Posterior vena cava (tissue), 2 donors: ENCODE data around the gene LIPM. TPM values are rescaled to one million over a fixed set of nuclear protein-coding genes. Genes with fewer than 3 reads are reported as not detected.

Experiments used
- DNase-seq: peaks from one replicate; pipeline ENCODE4 v3.0.0-alpha.2; 2020; ENCODE audit warnings: low spot score
- intact Hi-C, 2 donors: fragments of 100-400 bp; cut with DNase I; formaldehyde crosslinking; loops; one replicate each; pipeline versions ENCODE4 v1.14.1 to v1.14.2; 2022 to 2023
- long read RNA-seq, 2 donors: library from polyadenylated mRNA; unstranded; transcript quantifications; one replicate each; pipeline ENCODE4 v2.0.0, GENCODE V29; 2020 to 2021
- total RNA-seq, 2 donors: library from RNA; stranded (reverse); fragmentation: NEBNext Ultra II Directional; extraction: Animal tissue kit (Norgen Biotek cat#: 25700); gene quantifications; one replicate each; pipeline ENCODE4 v1.2.1, GENCODE V29; 2021
- donor health status: DM: yes; HTN: yes; CAD: no.
- donor health status: DM: yes; HTN: yes; CAD: no.

LIPM gene, protein sequence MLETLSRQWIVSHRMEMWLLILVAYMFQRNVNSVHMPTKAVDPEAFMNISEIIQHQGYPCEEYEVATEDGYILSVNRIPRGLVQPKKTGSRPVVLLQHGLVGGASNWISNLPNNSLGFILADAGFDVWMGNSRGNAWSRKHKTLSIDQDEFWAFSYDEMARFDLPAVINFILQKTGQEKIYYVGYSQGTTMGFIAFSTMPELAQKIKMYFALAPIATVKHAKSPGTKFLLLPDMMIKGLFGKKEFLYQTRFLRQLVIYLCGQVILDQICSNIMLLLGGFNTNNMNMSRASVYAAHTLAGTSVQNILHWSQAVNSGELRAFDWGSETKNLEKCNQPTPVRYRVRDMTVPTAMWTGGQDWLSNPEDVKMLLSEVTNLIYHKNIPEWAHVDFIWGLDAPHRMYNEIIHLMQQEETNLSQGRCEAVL
- not detected for total RNA-seq
- long read RNA-seq, donor 1 = 0 reads
- long read RNA-seq, donor 2 = 0 reads

DNA sequence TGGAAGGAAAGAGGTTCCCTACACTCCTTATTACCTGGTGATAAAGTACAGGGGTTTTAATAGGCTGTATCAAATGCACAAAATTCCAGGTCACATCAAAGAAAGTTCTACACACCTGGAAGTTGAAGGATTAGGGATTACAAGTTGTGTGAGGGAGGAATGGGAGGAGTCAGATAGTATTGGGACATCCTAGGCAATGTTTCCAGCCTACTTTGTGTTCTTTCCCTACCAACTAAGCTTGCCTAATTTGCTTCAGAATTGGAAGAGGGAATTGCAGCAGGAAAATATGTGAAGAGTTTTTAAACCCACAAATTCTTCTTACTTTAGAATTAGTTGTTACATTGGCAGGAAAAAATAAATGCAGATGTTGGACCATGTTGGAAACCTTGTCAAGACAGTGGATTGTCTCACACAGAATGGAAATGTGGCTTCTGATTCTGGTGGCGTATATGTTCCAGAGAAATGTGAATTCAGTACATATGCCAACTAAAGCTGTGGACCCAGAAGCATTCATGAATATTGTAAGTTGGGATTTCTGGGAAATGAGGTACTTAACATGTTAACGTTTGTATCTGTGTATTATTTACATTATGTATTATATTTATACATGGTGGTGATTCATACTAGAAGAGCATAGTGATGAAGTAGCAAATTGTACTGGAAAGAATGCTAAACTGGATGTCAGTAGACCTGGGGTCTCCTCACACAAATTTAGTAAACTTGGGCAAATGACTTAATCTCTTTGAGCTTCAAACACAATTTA, at the start of gene LIPM:
LIPM (plus strand) TSS at position 208 of the 763 bp plus-strand sequence; CDS start at position 375, 167 bp downstream.
- DNase-seq = no peak
- intact Hi-C loops = no loop called here

DNA sequence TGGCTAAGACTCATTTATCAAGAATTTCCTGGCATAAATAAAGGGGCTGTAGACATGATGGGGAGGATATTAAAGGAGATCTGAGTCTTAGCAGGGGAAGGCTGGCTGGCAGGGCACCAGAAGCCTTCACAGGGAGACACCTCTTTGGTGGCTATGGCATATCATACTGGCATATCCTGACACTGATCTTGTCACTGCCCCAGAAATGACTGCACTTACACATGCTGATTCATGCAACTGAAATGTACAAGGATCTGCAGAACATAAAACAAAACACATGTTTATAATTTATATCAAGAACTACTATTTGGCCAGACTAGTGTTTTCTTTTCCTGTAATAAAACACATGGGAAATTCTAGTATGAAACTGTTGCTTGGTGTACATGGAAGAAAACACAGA, 48.2 kb upstream of the LIPM start:
- intact Hi-C loops = no loop called here
- DNase-seq = no peak

DNA sequence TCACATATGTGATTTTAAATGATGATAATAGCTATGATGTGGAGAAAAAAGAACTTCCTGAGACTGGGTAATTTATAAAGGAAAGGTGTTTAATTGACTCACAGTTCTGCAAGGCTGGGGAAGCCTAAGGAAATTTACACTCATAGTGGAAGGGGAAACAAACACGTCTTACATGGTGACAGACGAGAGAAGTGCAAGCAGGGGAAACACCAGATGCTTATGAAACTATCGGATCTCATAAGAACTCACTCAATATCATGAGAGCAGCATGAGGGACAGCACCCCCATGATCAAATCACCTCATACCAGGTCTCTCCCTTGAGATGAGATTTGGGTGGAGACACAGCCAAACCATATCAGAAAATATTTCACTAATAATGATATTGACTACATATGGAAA, 46.8 kb upstream of the LIPM start:
- intact Hi-C loops = no loop called here
- no peak for DNase-seq

DNA sequence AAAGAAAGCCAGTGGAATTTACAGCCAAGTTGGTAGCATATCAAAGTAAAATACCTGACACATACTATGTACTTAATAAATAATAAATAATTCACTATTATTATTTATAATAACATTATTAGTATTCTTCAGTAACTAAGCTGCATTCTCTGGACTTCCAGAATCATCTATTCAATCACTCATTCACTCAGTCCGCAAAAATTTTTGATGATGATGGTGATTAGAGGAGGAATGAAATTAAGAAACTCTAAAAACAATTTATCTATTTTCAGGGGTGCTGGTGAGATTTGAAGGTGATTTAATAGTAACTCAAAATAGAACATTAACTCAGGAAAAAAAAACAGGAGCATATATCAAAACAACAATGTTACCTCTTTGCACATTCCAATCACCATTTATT, 45.9 kb upstream of the LIPM start:
- intact Hi-C loops = no loop called here
- DNase-seq = no peak

DNA sequence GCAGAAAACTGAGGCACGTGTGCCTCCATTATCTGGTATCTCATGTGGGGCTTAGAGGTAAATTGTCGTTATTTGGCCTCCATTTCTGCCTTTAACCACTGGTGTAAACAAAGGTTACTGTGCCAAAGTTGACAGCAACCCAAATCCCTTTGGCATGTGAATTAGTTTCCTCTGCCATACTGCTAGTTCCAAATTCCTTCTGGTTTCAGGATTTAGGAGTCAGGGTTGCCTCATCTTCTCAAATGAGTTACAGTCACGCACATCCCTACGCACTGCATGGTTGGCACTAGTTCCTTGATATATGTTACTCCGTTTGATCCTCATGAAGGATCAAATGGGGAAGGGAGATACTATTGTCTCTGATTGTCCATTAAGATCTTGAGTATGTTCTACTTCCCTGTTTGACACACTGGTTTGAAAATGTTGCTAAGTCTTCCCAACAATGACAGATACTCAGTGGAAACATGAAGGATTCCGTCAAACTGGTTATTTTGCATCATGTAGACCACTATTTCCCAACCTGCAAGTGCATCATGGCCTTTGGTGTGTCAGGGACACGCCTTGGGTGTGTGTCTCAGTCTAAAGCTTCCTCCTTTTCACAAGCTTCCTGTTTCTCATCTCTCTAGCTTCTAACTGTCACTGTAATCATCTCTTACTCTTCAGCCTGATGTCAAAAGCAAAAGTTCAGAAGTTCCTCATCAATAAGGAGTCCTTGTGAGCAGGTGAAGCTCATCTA, 43.0 kb upstream of the LIPM start, which contains the start of gene LIPN:
LIPN (plus strand) TSS at position 655 of the 736 bp plus-strand sequence. CDS start 1,386 bp downstream, outside the sequence.
- intact Hi-C loops = no loop called here
- DNase-seq = no peak

DNA sequence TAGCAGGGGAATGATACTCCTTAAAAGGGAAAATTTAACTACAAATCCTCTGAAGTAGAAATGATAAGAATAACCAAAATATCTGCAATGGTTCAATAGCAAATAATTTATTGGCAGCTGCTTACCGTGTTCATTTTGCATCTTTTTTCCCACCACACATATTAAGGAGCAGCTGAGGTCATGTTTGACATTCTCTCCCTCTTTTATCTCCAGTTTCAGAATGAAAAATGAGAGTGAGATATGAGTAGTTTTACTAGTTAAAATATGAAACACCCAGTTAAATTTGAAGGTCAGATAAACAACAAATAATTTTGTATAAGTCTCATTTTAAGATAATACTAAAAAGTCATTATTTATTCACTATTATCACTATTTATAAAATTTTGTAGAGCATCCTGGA, 39.6 kb upstream of the LIPM start:
- no peak for DNase-seq
- intact Hi-C loops = no loop called here

DNA sequence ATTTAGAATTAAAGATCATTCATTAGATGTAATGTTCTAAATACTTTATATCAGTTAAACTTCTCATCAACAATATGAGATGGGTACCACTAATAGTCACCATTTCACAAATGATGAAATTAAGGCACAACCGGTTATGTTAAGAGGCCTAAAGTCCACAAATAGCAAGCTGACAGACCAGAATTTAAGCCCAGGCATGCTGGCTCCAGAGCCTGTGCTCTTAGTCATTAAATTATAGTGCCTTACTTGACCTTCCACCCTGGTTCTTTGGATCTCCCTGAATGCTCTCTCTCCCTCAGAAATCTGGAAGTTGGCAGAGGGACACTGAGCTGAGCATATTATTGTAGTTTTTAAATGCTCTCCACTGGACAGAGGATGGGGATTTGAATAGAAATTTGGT, 39.1 kb upstream of the LIPM start:
- intact Hi-C loops = no loop called here
- no peak for DNase-seq

DNA sequence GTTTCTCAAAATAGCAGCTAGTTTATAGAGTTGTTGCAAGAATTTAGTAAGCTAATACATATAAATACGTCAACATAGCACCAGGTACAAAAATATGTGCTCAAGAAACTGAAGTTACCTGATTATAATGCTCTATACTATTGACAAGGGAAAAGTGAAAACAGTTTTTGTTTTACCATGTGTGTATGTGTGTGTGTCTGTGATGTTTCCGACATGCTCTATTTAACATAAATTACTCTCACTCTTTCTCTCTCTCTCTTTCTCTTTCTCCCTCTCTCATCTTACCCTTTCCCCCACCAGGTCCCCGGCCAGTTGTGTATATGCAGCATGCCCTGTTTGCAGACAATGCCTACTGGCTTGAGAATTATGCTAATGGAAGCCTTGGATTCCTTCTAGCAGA, 38.4 kb upstream of the LIPM start:
- no peak for DNase-seq
- intact Hi-C loops = no loop called here

DNA sequence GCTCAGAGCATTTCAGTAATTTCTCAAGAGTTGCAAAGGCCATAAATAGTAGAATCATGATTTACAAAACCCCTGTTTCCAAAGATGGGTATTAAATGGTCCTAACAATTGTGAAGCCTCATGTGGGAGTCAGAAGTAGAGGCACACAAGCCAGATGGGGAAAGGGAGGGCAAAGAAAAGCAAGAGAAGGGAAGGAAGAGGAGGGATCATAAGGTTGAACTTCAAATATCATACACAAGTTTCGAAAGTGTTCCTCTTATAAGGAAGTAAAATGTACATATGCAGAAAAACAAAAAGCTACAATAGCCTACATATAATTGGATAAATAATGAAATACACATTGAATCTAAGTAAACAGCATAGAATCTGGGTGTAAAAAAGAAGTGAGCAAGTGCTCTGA, 36.7 kb upstream of the LIPM start:
- intact Hi-C loops = no loop called here
- no peak for DNase-seq

DNA sequence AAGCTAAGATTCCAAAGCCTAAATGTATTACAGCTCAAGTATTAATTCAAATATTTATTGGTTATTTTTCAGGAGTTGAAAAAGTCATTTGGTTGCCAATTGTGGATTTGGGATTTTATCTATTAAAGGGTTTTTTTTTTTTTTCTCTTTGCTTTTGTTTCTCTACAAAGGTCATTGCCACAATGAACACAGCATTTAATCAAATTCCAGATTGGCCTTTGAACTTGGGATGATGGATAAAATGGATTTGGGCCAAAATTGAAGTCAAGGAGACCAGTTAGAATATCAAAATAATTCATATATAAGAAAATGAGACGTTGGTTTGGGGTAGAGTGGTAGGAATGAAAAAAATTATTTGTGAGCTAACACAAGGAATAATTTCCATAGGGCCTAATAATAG, 33.1 kb upstream of the LIPM start:
- no peak for DNase-seq
- intact Hi-C loops = no loop called here

DNA sequence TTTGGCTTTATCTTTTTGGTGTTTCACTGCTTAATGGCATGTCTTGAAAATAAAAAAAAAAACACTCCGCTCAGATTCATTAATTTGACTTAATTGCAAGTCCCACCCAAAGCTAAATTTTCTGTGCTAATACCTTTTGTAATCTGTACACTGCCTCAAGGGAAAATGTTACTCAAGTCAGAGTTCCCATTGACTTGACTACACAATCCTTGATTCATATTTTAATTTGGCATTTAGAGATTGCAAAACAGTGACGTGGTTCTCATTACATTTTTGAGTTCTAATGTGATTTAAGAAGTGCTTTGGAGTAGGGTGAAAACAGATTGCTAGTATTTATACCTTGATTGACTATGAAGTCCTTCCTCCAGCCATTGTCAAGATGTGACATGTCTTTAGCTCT, 21.3 kb upstream of the LIPM start:
- intact Hi-C loops = no loop called here
- DNase-seq = no peak

DNA sequence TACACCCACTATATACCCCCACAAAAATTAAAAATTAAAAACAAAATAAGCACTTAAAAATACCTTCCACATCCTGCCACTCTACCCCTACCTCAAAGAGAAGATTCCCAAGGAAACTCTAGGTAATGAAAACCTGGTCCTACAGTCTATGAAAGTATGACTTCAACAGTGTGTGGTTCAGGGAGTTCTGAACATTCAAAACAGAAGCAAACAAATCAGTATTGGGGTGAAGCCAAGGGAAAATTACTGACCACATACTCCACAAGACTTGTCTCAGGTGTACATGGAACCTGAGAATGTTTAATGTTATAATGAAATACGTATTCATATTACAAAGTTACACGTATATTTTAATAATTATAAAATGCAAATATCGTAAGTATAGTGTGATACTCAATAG, 20.3 kb upstream of the LIPM start:
- DNase-seq = no peak
- intact Hi-C loops = no loop called here

DNA sequence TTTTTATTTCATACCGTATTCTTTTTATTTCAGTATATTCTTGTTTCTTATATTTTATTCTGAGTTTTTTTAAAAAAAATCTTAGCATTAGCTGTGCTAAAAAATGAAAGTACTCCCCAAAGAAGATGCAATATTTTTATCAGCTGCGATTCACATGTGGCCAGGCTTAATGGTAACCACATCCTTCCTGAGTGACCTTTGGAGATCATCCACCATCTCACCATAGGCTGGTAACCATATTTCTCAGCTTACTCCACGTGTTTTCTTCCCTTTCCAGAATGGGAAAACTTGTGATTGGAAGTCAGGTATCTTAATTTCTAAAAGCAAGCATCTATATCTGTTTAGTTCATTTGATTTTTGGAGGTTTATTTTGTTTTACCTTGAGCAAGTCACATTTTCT, 18.8 kb upstream of the LIPM start:
- intact Hi-C loops = no loop called here

DNA sequence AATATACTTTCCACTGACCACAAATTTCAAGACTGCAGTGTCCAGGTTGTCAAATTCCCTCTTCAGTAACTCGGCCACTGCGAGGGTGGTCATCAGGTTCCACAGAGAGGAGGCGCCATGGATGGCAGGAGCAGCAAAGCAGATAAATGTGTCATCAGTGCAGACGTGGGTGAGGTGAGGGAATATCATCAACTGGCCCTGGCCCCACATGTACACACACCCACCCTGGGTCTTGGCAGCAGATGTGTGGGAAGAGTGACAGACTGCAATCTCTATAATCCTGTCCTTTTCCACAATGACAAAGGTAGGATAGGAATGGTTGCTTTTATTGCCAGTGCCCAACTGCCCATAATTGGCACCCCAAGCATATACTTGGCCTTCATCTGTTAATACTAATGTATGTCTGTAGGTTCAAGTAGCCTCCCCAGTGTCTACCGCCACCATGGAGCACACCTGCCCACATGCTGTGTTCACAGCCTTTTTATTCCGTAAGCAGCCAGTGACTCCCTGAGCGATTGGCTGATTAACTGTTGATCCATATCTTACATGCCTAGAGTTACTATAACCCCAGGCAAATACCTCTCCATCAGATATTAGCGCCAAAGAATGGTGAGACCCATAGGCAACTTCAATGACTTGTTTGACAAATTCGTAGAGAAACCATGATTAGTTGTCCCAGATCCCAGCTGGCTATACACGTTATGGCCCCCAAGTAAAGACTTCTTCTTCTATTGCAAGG, 16.3 kb upstream of the LIPM start:
- DNase-seq = no peak
- intact Hi-C loops = no loop called here

More for the DNA sequence above, 18.8 kb upstream of the LIPM start:
- DNase-seq = no peak

DNA sequence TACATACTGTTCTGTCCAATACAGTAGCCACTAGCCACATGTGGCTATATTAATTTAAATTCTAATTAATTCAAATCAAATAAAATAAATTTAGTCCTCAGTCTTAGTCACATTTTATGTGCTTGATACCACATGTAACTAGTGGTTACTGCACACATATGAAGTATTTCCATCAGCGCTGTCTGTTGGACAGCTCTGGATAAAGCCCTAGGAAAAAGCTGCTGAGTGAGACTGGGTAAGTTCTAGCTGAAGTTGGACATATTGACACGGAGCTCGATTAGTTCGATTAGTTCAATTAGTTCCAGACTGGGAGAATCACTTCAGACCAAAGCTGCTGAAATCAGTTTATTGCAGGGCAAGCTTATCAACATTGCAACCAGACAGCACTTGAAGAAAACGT, 15.1 kb upstream of the LIPM start:
- DNase-seq = no peak
- intact Hi-C loops = no loop called here

DNA sequence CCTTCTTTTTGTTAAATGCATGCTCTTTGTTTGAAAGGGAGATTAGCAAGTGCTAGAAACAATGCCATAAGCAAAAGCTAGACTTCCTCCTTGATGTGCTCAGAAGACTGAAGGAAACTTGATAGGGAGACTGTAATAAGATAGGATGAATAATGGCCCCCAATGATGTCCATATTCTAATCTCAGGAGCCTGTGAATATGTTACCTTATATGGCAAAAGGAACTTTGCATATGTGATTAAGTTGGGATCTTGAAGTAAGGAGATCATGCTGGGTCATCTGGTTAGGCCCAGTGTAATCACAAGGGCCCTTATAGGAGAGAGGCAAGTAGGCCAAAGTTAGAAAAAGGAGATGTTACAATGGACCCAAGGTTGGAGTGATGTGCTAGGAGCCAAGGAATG, 13.6 kb upstream of the LIPM start:
- intact Hi-C loops = no loop called here
- no peak for DNase-seq

DNA sequence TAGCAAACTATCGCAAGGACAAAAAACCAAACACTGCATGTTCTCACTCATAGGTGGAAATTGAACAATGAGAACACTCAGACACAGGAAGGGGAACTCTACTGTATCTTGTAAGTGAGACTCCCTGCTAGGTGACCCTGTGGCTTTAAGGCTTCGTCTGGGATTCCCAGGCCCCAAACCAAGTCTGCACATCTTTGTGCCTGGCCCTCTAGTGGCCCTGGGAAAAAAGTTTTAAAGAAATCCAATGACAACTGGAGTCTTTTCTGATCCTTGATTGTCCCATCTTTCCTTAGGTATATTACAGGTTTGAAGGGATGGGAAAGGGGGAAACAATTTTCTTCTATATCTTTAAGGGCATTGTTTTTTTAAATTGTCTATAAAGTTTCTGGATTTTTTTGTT, 10.6 kb upstream of the LIPM start:
- intact Hi-C loops = no loop called here
- no peak for DNase-seq

DNA sequence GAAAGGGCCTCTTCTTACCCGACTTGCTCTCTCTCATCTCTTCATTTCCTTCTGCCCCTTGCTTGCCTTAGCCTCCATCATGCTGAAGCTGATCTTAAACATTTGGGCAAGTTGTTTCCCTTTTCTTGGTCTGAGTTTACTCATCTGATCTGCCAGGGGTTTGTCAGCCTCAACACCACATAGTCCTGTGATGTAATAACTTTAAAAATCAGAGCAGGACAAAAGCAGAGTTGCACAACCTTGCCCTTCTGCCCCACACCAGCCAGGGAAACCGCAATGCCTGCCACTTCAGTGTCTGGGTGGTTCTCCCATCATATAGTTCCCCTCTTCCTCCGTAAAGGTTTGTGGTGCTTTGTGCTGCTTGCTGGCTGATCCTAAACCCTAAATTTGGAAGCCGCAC, 9.9 kb upstream of the LIPM start:
- intact Hi-C loops = no loop called here
- DNase-seq = no peak

DNA sequence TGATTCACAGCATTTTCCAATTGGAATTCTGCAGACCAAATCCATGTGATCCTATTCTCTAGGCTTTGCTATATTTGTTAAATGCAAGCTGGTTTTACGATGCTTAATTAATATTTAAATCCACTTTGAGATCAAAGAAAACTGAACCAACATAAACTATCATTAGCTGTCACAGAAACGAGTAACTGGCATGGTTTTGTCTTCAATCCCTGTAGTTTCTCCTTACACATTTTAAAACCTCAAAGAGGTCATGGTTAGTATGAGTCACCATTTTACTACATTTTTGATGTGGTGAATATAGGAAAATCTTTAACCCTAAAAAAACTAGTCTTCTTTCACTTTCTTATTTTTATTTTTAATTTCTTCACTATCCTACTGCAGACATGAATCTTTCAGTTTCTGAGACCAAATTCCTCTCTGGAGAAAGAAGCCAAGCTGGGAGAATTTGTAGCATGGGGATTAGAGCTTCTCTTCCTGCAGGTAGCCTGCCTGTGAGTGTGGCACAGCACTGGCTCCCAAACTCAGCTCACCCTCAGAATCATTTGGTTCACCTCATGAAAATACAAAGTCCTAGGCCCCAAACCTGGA, 8.7 kb upstream of the LIPM start:
- intact Hi-C loops = no loop called here
- no peak for DNase-seq
